HL-60/S4 treated with phorbol 12-myristate 13-acetate at 8.2 ng/mL for 4 days and 3 days (cell line): ENCODE measurements around the gene TRIM41.

ENCODE experiments used
- in situ Hi-C: fragments of 300-500 bp; cut with MboI; formaldehyde crosslinking; loops from 2 replicates; pipeline ENCODE4 v1.15.0; 2022; ENCODE audit warnings: low sequenced_read_pairs

TRIM41 gene

DNA sequence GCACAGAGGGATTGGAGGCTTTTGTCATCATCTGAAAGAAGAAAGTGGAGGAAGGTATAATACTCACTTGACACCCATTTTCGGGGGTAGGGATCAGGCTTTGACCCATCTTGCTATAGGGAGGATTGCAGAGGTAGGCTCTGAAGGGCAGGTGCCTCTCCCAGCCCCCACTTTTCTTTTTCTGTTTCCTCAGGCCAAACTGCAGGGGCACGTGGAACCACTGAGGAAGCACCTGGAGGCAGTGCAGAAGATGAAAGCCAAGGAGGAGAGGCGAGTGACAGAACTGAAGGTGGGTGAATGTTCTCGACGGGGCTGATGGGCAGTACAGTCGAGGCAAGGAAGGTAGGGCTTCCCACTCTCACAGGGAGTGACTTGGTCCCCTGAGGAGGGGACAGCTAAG, 7.5 kb downstream of the TRIM41 start:
- in situ Hi-C loops = no loop called here

DNA sequence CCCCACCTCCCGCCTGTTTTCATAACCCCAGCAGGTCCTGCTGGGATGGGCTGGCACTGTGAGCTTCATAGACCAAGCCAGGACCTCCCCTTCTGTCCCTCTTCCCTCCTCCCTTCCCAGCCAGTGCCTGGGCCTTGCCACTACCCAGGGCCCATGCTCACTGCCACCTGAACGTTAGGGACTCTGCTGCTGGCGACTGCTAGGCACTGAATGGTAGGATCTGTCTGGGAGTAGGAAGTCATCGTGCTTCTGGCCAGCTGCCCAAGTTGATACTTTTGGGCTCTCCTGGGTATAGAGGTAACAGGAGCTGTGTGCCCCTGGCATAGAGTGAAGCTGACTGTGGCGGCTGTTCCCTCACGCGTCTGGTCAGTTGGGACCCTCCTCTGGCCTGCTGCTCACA, 8.4 kb downstream of the TRIM41 start:
- in situ Hi-C loops = no loop called here

DNA sequence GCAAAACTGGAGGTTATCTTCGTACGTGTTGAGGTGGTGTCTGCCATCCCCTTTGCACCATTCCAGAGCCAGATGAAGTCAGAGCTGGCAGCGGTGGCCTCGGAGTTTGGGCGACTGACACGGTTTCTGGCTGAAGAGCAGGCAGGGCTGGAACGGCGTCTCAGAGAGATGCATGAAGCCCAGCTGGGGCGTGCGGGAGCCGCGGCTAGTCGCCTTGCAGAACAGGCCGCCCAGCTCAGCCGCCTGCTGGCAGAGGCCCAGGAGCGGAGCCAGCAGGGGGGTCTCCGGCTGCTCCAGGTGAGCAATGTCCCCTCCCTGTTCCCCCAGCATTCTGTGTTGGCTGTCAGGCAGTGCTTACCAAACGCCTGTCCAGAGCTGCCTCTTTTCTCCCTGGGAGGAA, 9.5 kb downstream of the TRIM41 start:
- in situ Hi-C loops = no loop called here

DNA sequence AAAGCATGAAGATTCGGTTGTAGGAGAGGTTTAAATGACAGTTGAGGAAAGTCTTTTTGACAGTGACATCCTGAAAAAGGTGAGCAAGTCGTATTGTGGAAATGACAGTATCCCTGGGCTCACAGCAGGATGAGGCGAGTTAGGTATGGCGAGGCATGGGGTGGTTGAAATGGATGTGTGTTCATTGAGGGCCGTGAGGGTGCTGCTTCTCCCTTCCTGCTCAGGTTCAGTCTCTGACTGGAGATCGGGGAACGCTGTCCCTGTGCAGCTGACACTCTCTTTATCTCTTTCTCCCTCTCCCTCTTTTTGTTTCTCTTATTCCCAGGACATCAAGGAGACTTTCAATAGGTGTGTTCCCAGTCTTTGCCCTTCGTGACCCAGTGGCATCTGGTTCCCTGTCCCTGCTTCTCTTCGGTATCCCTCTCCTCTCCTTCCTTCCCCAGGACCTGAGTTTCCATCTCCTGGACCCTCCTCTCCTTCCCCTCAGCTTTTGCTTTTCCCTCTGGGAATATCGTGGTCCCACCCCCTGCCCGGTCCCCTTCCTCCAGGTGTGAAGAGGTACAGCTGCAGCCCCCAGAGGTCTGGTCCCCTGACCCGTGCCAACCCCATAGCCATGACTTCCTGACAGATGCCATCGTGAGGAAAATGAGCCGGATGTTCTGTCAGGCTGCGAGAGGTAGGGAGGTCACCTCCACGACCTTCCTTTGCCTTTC, 10.2 kb downstream of the TRIM41 start:
- in situ Hi-C loops = no loop called here

DNA sequence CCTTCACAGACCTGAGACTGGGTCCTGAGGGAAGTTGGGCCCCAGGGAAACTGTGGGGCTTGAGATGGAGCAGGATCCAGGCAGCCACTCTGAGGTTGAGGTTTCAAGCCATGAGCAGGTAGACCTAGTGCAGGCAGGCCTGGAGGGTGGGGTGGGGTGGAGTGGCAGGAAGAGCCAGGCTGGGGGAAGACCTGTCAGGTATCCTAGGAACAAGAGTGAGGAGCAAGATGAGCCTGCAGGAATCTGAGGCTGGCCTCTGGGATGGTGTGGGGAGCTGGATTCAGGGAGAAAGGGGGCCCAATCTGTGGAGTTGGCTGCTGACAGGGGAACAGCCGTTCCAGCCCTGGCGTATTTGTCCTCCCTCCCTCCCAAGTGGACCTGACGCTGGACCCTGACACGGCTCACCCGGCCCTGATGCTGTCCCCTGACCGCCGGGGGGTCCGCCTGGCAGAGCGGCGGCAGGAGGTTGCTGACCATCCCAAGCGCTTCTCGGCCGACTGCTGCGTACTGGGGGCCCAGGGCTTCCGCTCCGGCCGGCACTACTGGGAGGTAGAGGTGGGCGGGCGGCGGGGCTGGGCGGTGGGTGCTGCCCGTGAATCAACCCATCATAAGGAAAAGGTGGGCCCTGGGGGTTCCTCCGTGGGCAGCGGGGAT, 10.8 kb downstream of the TRIM41 start:
- in situ Hi-C loops = no loop called here

DNA sequence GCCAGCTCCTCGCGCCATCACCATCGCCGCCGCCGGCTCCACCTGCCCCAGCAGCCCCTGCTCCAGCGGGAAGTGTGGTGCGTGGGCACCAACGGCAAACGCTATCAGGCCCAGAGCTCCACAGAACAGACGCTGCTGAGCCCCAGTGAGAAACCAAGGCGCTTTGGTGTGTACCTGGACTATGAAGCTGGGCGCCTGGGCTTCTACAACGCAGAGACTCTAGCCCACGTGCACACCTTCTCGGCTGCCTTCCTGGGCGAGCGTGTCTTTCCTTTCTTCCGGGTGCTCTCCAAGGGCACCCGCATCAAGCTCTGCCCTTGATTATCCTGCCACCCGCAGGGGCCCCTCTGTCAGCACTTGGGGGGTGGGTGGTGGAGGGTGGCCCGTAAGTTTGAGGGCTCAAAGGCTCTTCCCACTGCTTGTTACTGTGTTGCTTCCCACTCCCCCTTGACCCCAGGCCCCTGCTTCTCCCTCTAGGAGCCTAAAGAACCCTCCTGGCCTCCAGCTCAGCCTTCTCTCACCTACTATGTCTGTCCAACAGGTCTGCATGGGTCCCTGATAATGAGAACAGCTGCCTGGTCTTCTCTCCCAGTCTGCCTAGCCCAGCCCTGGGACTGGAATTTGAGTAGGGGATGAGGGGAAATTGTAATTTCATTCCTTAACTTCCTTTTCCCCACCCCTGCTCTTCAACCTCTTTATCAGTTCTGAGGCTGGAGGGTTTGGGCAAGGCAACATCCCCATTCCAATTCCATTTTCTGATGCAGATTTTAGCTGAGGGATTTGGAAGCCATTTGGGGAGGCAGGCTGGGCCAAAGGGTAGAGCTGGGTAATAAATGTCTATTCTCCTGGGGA, 11.6 kb downstream of the TRIM41 start:
- in situ Hi-C loops = no loop called here

DNA sequence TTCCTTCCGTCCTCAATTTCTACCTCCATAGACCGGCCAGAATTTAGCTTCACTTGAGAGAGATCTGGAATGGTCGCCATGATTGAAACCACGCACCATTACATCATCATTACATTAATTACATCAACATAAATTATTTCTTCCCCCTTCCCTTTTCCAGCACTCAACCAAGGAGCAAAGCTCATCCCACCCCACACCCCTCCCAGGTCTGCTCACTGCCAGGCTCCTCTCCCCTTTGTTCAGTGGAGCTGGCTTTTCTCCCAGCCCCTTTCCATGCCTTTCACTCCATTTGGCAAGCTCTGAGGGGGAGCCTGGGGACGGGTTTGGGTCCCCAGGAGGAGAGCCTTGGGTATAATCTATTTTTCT, 12.2 kb downstream of the TRIM41 start:
- in situ Hi-C loops = no loop called here

DNA sequence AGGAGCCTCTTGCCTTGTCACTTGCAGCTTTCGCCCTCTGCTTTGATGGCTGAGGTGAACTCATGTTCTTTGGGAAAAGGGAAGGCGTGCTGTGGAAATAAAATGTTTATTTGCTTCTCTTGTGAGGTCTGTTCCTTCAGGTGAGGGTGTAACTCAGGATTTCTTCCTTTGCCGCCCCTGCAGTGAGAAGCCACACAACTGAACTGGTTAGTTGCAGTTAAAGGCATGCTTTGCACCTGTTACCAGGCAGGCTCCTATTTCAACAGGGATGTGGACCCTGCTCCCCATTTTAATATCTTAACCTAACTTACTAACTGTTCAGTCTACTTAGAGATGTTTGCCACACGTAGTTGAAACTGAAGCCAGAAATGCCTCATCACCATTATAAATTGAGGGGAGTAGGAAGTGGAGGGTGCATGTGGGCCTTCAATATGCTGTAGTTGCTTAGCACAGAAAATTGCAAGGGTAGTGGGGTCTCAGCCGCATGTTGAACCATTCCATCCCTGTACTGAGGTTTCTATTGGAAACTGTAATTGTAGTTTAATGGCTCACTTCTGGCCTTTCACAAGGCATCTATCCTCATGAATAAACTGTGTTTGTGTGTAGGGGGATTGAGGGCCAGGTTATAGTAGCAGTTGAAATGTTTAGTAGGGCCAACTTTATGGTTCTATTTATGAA, 12.7 kb downstream of the TRIM41 start:
- in situ Hi-C loops = no loop called here

DNA sequence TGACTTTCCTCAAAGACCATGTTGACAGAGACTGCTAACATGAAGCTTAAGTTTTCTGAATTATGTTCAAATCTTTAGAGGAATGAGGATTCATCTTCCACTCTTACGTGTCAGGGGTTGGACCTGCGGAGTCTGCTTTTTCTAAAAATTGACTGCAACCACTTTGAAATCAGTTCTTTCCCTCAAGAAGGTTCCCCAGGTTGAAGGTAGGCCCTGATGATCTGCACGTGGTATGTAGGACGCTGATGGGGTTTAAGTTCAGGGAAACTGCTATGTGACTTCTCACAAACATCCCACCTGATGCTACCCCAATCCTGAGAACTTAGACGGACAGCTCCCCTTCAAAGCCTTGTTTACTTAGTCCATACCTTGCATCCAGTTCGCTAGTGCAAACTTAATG, 13.4 kb downstream of the TRIM41 start:
- in situ Hi-C loops = no loop called here

DNA sequence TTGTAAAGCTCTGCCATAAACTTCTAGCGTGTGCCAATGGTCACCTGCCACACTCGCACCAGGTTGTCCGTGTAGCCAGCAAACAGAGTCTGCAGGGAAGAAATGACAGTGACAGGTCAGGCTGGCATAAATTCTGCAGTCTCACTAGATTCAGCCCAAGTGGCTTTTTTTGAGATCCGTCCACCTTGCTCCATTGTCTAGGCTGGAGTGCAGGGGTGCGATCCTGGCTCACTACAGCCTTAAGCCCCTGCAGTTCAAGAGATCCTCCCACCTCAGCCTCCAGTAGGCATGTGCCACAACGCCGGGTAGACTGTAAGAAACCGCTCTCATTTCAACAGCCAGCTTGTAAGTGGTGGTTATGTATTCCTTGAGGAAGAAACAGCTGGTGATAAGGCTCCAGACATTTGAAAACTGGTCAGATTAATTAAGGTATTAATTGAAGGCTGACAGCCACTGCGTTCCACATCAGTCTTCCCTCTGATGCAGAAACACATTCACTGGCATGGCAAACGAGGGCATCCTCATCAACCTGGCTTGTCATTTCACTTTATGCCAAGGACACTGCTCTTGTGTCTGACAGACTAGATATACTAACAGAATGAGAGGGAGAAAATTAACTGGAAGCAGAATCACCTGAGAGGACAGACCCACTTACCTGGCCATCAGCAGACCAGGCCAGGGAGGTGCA, 14.0 kb downstream of the TRIM41 start:
- in situ Hi-C loops = no loop called here

DNA sequence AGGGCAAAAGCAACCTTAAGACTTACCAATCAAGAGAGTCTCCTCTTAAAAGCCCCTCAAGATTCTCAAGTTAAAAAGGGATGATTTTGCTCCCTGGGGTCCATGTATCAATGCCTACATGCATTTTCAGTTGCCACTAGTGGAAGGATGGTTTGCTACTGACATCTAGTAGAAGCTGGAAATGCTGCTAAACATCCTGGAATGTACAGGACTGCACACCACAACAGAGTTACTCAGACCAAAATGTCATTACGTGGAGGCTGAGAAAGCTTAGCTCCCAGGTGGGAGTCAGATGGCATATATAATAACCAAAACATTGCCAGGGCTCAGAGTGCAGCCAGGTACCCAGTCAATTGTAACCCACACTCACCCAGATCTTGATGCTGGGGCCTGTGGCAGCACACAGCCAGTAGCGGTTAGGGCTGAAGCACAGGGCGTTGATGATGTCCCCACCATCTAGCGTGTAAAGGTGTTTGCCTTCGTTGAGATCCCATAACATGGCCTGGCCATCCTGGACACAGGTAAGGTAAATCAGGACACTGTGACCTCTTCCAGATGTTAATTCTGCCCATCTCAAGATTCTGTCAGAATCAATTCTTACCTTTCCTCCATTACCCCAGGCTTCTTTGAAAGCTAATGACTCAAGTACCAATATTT, 14.8 kb downstream of the TRIM41 start:
- in situ Hi-C loops = no loop called here

DNA sequence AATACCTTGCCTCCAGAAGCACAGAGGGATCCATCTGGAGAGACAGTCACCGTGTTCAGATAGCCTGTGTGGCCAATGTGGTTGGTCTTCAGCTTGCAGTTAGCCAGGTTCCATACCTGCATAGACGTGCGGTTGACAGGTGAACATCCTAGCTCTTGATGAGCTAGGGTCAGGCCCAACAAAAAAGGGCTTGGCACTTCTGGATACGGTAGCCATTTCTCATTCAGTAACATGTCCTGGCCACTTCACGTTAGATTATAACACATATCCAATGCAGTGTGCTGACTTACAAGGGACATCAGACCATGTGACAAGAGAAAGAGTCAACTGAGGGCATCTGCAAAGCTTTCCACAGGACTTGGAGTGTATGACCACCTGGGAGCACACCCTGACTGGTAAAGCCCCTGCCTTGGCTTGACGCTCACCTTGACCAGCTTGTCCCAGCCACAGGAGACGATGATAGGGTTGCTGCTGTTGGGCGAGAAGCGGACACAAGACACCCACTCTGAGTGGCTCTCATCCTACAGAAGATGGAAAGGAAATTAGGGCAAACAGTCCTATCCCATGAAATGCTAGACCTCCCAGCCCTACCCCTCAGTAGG, 16.1 kb downstream of the TRIM41 start:
- in situ Hi-C loops = no loop called here

DNA sequence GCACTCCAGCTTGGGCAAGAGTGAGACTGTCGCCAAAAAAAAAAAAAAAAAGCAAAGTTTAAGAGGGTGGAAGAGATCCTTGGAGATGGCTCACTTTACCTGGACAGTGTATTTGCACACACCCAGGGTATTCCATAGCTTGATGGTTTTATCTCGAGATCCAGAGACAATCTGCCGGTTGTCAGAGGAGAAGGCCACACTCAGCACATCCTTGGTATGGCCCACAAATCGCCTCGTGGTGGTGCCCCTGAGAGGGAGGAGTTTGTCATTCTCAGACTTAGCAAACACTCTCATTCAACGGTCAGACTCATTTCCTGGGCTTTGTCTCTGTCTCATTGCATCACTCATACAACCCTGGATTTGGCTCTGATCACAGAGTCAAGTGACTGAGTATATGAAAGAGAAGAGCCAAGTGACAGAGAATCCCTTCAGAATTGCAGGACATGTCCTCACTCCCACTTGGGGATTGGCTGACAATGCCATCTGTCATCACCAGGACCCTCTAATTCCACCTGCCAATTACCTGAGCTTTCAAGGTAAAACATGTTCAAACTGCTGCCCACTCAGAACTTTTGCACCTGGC, 18.4 kb downstream of the TRIM41 start:
- in situ Hi-C loops = no loop called here

DNA sequence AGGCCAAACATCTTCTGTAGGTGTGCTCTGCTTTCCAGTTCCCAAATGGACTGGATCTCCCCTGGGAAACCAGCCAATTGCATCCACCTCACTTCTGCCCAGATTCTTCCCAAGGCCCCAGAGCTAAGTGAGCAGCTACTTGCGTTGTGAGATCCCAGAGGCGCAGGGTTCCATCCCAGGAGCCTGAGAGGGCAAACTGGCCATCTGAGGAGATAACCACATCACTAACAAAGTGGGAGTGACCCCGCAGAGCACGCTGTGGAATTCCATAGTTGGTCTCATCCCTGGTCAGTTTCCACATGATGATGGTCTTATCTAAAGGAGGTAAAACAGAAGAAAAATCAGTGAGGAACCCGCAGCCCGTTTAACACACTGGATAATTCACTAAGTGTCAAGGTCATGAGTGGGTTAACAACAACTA, 19.0 kb downstream of the TRIM41 start:
- in situ Hi-C loops = no loop called here

DNA sequence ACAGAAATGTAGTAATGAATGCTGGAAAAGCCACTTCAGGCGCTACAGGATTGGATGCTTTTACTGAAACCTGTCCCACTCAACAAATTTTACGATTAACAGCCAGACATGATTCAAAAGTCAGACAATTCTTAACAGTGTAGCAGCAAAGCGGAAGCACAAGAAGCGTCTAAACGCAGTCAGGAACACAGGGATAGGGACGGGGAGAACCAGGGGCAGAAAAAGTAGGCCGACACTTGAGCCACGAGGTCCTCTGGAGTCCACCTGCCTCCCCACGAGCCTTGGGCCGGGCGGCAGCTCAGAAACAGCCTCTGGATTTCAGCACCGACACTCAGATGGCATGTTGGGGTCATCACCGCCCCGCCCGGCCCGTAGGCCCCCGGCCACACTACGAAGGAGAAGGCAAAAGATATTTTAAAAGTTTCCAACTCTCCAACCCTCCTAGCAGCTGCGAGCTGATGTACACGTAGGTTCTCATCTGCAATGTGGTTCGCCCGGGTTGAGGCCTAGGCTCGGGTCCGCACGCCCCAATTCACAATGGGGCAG, 20.0 kb downstream of the TRIM41 start:
- in situ Hi-C loops = no loop called here

DNA sequence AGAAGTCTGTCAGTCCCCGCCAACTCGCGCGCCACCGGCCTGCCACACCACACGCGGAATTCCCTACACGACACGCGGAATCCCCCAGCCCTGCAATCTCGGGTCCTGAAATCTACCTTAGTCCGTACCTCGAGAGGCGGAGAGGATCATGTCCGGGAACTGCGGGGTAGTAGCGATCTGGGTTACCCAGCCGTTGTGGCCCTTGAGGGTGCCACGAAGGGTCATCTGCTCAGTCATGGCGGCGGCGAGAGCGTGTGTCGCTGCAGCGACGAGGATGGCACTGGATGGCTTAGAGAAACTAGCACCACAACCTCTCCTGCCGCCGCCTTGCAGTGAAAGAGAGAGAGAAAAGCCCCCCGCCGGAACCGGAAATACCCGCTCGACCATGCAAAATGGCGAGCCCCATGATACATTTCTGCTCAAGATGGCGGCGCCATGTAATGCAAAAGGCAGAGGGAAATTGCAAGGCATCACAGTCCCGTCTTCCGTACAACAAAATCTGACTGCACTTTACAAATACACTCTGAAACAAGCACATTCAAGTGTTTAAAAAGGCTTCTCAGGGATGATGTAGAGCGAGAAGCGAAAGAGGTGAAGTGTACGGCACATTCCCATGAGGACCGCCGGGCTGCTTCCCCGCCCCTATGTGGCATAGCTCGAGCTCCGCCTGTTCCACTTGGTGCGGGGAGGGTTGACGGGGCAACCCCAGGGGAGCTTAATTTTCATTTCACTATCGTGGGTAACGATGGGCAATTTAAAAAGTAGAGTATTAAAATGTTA, 20.7 kb downstream of the TRIM41 start, which contains the start of gene RACK1:
TSS of gene RACK1 (minus strand) at position 343 of the 780 bp plus-strand sequence. CDS start at position 237, 106 bp downstream.
- in situ Hi-C loops = no loop called here

DNA sequence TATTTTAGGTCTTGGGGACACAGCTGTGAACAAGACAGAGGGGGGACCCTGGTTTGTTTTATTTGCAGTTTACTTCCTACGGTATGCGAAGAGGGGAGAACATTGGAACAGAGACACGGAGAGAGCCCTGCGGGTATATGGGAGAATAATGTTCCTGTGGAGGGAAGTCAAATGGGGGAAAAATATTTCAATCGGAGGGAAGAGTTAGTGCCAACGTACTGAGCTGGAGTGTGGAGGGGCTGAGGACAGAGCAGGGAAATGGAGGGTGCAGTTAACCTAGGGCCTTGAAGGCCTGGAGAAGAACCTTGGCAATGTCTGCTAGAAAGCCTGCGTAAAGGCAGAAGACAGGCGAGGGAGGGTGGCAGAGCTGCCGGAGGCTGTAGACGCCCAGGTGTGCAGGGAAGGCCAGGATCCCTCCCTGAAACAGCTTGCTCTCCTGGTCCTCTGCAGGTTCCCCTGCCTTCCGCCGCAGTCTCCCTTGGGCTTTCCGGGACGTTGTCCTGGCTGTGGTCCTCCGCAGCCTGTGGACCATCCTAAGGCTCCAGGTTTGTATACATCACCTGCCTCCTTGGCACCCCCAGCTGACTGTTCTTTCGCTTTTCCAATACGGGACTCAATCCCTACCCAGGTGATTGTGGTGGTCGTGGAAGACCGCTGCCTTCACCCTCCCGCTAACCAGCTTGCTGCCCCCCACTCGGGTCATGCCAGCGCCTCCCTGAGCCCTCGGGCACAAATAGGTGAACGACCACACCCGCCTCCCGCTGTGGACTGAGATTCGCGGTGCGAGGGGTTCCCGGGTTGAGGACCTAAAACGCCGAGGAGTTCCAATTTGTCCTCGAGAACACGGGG, 22.6 kb downstream of the TRIM41 start:
- in situ Hi-C loops = no loop called here
